NCI-H2107 (cell line): Measurements from ENCODE around the gene RAB42.
"Not testable (repeated sequence)": the region's sequence is repeated elsewhere in the genome, so short reads cannot be mapped to it uniquely, and the experiment has no call there.

Experiments
- DNase-seq: peaks from one replicate; lab custom pipeline; 2025; lab: John Stamatoyannopoulos, UW

RAB42 gene

DNA sequence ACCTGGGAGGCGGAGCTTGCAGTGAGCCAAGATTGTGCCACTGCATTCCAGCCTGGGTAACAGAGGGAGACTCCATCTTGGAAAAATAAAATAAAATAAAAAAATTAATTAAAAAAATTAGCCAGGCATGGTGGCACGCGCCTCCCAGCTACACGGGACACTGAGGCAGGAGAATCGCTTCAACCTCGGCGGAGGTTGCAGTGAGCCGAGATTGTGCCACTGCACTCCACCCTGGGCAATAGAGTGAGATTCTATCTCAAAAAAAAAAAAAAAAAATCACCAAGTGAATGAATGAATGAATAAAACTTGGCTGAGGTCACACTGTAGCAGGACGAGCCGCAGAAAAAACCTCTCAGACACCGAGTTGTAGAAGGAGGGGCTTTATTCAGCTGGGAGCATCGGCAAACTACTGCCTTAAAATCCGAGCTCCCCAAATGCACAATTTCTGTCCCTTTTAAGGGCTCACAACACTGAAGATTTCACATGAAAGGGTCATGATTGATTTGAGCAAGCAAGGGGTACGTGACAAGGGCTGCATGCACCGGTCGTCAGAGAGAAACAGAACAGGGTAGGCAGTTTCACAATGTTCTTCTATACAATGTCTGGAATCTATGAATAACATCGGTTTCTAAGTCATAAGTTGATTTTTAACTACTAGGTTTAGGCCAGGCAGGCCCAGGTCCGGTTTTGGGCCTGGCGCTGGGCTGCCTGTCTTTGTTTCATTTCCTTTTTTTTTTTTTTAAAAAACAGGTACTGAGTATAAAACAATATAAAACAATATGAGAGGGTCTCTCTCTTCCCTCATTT is 5.3 kb upstream of the RAB42 start:
- DNase-seq: not testable (repeated sequence)

DNA sequence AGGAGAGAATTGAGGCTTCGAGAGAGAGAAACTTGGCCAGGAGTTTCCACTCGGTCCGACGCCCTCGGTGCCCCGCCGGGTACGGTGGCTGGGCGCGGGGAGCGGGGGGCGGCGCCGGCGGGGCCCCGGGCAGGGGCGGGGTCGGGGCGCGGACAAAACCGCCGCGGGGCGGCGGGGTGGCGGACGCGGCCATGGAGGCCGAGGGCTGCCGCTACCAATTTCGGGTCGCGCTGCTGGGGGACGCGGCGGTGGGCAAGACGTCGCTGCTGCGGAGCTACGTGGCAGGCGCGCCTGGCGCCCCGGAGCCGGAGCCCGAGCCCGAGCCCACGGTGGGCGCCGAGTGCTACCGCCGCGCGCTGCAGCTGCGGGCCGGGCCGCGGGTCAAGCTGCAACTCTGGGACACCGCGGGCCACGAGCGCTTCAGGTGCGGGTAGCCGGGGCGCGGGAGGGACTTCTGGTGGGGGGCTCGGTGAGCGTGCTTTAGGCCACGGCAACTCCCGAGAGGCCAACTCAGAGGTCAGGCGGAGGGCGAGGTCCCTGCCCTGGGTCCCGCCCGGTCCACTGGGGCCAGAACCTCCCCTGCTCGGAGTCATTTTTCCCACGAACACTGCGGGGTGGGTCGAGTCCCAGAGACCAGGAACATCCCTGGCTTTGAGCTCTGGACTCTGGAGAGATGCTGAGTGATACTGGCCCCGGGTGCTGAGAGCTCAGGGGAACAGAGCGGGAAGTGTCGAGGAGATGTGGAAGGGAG is 431 bp downstream of the RAB42 start:
- DNase-seq: no peak

DNA sequence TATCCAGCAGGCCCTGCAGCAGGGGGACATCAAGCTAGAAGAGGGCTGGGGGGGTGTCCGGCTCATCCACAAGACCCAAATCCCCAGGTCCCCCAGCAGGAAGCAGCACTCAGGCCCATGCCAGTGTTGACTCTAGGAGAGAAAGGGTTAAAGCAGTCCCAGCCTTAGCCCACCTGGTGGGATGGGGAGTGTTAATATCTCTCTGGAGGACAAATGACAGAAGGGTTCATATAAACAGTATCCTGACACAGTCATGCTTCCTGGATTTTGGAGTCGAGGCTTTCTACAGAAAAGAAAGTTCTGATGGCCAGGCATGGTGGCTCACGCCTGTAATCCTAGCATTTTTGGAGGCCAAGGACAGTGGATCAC is 1.9 kb downstream of the RAB42 start:
- DNase-seq: not testable (repeated sequence)

DNA sequence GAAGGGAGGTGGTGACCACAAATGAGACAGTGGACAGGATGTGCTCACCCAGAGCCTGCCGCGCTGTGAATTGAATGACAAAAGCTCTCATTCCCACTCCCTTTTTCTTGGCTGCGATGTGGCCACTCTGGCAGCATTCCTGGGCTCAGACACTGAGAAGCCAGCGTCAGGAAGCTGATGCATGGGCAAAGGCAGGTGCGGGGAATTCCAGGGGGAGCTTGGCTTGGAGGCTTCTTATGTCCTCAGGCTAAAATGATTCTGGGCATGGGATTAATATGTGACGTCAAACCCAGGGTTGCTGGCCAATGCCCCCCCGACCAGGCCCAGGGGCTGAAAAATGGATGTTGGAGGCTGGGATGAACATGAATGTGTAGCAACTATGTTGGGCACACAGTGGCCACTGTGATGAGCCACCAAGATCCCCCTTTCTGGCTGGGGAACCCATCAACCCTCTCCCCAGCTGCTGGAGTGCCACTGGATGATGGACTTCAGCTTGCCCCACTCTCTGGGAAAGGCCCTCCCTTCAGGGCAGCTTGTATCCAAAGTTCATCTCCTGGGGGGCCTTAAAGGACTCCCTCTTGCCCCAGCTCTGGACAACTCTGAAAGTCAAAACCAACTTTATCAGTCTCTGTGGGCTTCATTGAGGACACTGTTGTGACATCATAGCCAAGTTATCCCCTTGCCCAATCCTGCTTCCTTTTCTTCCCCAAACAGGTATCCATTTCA is 2.8 kb downstream of the RAB42 start:
- DNase-seq: not testable (repeated sequence)

DNA sequence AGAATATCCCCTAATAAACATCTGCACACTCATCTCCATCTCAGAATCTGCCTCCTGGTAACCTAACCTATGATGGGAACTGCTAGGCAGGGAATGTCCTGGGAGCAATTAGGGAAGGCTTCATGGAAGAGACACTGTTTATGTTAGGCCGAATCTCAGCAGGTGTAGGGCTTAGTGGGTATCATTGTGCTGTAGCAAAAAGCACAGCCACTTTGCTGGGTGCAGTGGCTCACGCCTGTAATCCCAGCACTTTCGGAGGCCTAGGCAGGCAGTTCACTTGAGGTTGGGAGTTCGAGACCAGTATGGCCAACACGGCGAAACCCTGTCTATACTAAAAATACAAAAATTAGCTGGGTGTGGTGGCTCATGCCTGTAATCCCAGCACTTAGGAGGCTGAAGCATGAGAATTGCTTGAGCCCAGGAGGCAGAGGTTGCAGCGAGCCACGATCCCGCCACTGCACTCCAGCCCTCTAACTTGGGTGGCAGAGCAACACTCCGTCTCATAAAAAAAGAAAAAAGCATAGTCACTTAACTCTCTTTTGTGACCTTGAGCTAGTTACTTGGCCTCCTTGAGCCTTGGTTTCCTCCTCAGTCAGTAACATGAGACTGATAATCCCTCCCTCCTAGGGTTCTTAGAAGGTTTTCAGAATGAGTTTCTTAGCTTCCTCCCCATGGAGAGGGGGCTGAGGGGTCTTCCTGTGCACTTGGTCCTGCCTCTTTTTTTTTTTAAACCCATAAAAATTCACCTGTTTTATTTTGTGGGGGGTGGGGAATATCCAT is 3.5 kb downstream of the RAB42 start:
- no peak for DNase-seq

DNA sequence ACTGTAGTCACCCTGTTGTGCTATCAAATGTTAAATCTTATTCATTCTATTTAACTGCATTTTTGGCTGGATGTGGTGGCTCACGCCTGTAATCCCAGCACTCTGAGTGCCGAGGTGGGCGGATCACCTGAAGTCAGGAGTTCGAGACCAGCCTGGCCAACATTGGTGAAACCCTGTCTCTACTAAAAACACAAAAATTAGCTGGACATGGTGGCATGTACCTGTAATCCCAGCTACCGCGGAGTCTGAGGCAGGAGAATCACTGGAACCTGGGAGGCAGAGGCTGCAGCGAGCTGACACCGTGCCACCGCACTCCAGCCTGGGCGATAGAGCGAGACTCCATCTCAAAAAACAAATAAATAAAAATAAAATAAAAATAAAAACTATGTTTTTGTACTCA is 4.2 kb downstream of the RAB42 start:
- DNase-seq: not testable (repeated sequence)

DNA sequence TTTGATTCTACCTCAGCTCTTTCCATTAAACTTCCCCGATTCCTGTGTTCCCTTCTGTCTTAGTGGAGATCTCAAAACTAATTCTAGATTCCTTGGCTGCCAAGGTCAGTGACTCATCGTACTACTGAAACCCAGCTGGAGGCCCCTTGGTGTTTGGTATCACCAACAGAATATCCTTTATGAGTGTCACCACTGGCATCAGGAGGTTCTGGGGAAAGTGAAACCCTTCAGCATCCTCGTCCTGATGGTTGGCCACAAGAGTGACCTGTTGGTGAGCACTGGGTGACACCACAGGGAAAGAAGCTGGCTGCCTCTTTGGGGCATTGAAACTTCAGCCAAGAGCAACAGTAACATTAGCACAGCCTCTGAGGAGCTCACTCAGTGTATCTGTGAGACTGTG is 9.6 kb downstream of the RAB42 start:
- DNase-seq: no peak

DNA sequence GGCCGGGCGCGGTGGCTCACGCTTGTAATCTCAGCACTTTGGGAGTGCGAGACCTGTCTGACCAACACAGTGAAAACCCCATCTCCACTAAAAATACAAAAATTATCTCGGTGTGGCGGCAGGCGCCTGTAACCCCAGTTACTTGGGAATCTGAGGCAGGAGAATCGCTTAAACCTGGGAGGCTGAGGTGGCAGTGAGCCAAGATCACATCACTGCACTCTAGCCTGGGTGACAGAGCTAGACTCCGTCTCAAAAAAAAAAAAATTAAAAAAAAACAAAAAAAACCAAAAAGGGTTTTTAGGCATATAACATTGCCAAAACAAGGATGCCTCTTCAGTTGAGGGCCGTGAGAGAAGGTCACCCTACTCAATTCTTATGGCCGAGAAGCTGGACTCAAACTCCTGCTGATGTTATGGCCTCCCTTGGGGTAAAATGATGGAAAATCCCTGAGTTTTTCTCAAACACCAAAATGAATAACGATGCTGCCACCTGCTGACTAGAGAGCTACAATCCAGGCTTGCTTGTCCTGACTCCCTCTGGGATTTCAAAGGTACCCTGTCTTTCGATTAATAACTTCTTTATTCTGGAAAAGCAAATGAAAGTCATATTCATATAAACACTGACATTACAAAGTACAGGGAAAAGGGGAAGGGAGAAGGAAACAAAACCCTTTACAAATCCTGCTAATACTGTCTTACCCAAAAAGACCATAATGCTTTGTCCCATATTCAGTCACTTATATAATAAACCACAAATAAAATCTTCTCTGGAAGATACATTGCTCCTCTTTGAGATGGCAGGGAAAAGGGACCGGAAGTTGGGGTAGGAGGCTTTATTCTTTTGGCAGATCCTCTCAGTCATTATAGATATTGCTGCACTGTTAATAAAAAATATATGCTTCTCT is 10.7 kb downstream of the RAB42 start:
- DNase-seq: no peak

DNA sequence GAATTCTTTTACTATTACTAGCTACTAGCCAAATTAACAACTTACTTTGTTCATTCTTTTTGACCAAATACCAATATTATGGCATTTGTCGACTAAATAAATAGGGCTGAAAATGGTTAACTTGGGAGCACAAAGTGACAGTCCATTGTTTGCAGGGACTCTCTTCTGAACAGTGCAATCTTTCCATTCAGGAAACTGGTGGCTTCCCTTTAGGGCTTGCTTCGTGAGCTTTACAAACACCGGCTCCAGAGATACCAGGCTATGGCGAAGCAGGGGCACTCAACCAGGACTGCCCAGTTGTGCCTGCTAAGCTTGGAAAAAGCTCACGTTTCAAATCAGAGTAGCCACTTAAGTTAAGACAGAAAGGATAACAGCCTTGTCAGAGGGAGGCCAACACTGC is 12.3 kb downstream of the RAB42 start:
- no peak for DNase-seq

DNA sequence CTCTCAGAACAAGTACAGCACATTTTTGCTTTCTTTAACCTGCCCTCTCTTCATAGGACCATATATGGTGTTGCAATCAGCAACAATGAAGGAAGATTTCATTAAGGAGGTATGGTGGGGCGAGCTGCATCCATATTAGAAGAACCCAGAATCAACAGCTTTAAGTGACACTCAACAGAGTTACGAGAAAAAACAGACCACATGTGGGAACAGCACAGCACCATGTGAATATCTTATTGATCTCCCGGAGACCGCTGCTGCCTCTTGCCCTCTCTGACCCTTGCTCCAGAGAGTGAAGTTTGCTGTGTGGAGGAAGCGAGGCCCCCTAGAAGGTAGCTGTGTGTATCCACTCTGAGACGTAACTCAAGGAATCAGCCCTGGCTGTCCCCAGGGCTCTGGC is 12.9 kb downstream of the RAB42 start:
- DNase-seq: no peak

DNA sequence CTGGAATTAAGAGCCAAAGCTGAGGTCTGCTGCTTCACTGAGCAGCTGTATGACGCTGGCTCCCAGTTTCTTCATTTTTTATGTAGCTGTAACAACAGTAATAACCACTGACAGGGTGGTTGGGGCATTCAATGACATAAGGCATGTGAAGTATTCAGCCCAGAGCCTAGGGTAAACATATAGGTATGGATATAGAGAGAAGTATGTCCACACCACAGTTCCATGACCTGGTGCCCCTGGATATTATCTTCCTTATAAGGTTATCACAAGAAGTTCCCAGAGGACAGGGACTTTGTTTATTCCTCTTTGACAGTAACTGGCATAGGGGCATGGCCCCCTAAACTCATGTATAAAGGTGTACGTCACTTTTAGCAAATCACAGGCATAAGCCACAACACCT is 14.7 kb downstream of the RAB42 start:
- DNase-seq: no peak

DNA sequence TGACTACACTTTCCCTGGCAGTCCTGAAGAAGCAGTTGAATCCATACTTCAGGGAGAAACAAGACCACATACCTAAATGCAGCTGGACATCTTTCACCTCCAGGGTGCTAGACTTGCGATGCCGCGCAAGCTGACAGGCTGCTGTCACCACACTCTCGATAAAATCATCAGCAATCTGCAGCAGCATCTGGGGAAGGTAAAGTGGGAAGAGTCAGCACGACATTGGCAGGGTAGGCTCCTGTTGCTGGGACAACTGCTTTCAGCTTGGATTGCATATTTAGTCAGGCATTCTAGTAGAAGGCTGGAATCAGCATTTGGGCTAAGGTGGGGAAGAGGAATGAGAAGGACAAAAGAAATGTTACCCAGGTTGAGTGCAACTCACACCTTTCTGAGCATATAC is 21.1 kb downstream of the RAB42 start:
- DNase-seq: no peak

DNA sequence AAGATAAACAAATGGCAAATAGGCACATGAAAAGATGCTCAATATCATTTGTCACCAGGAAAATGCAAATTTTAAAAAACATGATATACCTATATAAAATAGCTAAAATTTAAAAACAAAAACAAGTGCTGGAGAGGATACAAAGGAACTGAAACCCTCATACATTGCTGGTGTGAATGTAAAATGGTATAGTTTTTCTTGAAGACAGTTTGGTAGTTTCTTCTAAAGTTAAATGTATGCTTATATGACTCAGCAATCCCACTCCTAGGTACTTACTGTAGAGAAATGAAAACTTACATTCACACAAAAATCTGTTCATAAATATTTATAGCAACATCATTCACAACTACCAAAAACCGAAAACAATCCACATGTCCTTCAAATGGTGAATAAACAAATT is 39.6 kb downstream of the RAB42 start:
- DNase-seq: no peak

DNA sequence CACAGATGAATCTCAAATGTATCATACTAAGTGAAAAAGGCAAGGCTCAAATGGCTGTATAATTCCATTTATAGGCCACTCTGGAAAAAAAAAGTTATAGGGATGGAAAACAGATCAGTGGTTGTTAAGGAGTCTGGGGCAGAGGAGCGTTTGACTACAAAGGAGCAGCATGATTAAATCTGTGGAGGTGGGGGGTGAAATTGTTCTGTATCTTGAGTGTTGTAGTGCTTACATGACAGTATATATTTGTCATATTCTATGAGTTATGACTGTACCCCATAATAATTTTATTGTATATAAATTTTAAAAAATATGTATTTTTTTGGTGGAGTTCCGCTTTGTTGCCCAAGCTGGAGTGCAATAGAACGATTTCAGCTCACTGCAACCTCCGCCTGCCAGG is 40.5 kb downstream of the RAB42 start:
- DNase-seq: no peak

DNA sequence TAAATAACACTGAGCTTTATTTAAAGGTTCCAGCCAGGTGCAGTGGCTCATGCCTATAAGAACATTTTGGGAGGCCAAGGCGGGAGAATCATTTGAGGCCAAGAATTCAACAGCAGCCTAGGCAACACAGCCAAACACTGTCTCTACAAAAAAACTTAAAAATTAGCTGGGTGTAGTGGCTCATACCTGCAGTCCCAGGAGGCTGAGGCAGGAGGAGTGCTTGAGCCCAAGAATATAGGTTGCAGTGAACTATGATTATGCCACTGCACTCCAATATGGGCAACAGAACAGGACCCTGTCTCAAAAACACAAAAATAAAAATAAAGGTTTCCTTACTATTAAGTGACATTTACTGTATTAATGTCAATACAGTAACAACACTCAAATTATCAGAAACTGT is 48.7 kb downstream of the RAB42 start:
- DNase-seq: no peak

DNA sequence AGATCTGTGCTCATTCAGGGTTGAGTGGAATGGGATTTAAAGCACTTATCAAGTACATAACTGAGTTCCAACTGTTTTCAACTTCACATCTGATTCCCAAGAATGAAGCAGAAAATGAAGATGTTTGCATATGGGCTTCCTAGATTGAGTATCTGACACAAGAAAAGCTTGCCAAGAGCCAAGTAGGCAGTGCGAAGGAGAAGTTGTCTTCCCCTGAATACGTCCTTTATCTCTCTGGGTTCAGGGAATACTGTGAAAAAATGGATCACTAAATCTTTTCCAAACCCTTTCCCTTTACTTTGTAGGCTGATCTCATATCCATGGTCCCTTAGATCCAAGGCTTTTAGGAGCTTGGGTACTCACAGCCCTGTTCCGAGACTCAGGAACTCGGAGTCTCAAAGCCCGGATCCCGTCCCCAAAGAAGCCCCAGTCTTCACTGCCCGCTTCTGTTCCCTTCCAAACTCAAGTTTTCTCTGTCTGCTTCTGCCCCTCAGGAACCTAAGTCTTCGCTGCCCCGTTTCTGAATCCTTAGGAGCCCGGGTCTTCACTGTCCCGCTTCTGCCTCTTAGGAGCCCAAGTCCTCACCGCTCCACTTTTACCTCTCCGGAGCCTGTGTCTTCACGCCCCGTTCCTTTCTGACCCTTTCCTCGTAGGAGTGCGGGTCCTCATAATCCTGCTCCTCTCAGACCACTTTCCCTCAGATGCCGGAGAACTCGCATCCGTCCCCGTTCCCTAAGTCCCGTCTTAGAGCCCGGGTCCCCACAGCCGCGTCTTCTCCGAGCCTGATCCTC is 50.2 kb downstream of the RAB42 start:
- no peak for DNase-seq

DNA sequence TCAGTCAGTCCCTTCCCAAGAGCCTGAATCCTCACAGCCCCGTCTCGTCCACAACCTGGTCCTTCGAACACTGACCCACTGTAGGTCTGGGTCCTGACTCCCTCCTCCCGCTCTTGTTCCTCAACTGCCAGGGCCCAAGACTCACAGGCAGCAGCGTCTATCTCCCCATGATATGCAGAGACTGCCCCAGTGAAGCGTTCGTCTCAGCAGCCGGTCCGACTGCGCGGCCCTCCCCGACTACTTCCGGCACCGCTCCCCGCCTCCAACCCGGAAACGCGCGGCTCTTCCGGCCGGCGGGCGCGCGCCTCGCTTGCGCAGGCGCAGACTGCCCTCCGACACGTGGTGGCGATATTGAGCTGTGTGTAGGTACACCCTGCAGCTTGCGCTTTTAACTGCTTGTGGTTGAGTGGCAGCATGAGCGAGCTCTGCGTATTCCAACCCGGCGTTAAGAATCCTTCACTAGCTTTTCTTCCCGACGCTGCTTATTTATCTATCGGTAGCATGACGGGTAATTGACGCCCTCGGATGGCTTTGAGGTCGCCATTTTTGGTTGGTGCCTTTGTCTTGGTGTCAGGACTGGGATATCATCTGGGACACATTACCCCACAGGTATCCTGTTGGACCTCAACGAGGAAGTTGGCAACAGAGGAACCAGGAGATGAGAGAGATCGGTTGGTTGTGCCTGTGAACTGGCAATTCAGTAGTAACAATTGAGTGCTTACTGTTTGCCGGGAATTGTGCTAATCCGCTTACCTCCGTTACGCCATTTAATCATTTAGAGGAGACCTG is 51.0 kb downstream of the RAB42 start, which contains the start of gene TAF12:
TAF12 (minus strand) TSS at position 221 of the 789 bp plus-strand sequence. CDS start 20,986 bp downstream, outside the sequence.
- peak; percentile 97 for DNase-seq

DNA sequence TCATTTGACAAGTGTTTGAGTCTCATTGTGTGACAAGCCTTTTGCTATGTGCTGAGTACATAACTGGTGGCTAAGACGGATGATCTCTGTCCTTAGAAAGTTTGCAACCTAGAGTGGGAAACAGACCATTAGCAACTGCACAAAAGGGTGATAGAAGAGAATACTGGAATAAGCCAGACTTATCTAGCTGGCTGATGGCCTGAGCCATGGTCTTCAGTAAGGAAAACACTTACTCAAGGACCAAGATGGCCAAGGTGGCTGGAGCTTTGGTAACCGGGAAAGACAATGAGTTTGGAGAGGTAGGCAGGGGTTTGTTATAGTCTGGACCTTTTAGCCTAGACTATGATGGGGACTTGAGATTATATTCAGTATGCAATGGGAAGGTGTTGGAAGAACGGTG is 52.4 kb downstream of the RAB42 start:
- DNase-seq: no peak
